B cell (primary cell): Measurements from ENCODE around the gene ANKRD44. TPM values are rescaled to one million over a fixed set of nuclear protein-coding genes. Genes with fewer than 3 reads are reported as not detected.

Experiments
- ATAC-seq: fragments of 200-7000 bp; cut with Tn5 transposase; one replicate; pipeline ENCODE4 v1.10.0; 2021; ENCODE audit warnings: low read depth, mild to moderate bottlenecking, moderate number of reproducible peaks, moderate library complexity
- CTCF ChIA-PET: fragments of 350-600 bp; sonication (Branson Sonifier 250); formaldehyde crosslinking; loops from one replicate; lab custom pipeline; 2021; ENCODE audit warnings: antibody characterized with exemption, inconsistent platforms; lab: Charles Lee
- POLR2A ChIA-PET: fragments of 350-600 bp; sonication (Branson Sonifier 250); formaldehyde crosslinking; loops from one replicate; lab custom pipeline; 2021; ENCODE audit warnings: antibody characterized with exemption; lab: Charles Lee
- DNase-seq: peaks from one replicate; pipeline ENCODE4 v3.0.0; 2013
- H2AFZ ChIP-seq: 2 replicates; pipeline ENCODE4 v1.6.1; 2012; ENCODE audit warnings: mild to moderate bottlenecking, low read depth, low read length; ENCODE audit not compliant: insufficient read depth, poor library complexity, severe bottlenecking
- H3K27ac ChIP-seq, 2 donors: 1 replicate in 1 of 2; 2 replicates in 1 of 2; pipeline ENCODE4 v1.5.1; 2012 to 2013; ENCODE audit warnings: low read length in 2 of 2, mild to moderate bottlenecking in 2 of 2, moderate library complexity in 1 of 2
- H3K27me3 ChIP-seq, 4 experiments: fragments of 200-600 bp in 1 of 4; sonication (generic) in 1 of 4; replicated peaks in 1 of 4; 1 replicate in 2 of 4; 2 replicates in 2 of 4; pipeline versions ENCODE4 v1.6.1 to v1.7.0; 2013 to 2016; ENCODE audit warnings: low read length in 3 of 4, mild to moderate bottlenecking in 2 of 4, mixed read lengths in 1 of 4, moderate library complexity in 1 of 4; ENCODE audit not compliant: insufficient read depth in 4 of 4, control insufficient read depth in 3 of 4; ENCODE audit errors: control extremely low read depth in 1 of 4
- H3K36me3 ChIP-seq, 2 experiments: replicated peaks in 1 of 2; 1 replicate in 1 of 2; 2 replicates in 1 of 2; pipeline versions ENCODE4 v1.6.1 to v1.7.1; 2013; ENCODE audit warnings: low read length in 1 of 2; ENCODE audit not compliant: insufficient read depth in 2 of 2, control insufficient read depth in 1 of 2; ENCODE audit errors: control extremely low read depth in 1 of 2, extremely low read depth in 1 of 2
- H3K4me1 ChIP-seq, 2 donors: fragments of 200-600 bp in 1 of 2; sonication (generic) in 1 of 2; 1 replicate in 1 of 2; 2 replicates in 1 of 2; pipeline versions ENCODE4 v1.5.1 to v1.6.1; 2013 to 2017; ENCODE audit warnings: low read length in 2 of 2; ENCODE audit not compliant: control insufficient read depth in 2 of 2, insufficient read depth in 2 of 2
- H3K4me2 ChIP-seq: replicated peaks from 2 replicates; pipeline ENCODE3; 2012; ENCODE audit warnings: mild to moderate bottlenecking, low read depth, low read length; ENCODE audit not compliant: poor library complexity, severe bottlenecking
- H3K4me3 ChIP-seq, 5 experiments: fragments of 200-600 bp in 1 of 5; sonication (generic) in 1 of 5; 1 replicate in 3 of 5; 2 replicates in 2 of 5; pipeline versions ENCODE4 v1.5.1 to v1.7.0; 2011 to 2016; ENCODE audit warnings: low read length in 4 of 5, mild to moderate bottlenecking in 4 of 5, low read depth in 2 of 5, control low read depth in 1 of 5, moderate library complexity in 1 of 5; ENCODE audit not compliant: insufficient read depth in 1 of 5; ENCODE audit errors: control extremely low read depth in 1 of 5, extremely low read depth in 1 of 5
- H3K79me2 ChIP-seq: fragments of 200-600 bp; sonication (generic); one replicate; pipeline ENCODE4 v1.6.0; 2016; ENCODE audit warnings: low read length; ENCODE audit not compliant: control insufficient read depth, insufficient read depth
- H3K9ac ChIP-seq: fragments of 200-600 bp; sonication (generic); 2 replicates; pipeline ENCODE4 v1.6.1; 2017; ENCODE audit warnings: mild to moderate bottlenecking, low read length, moderate library complexity
- H3K9me3 ChIP-seq, 3 donors: one replicate each; pipeline versions ENCODE4 v1.6.1 to v1.7.1; 2013; ENCODE audit warnings: low read length in 2 of 3; ENCODE audit not compliant: control insufficient read depth in 2 of 3, insufficient read depth in 1 of 3; ENCODE audit errors: control extremely low read depth in 1 of 3
- H4K20me1 ChIP-seq: 2 replicates; pipeline ENCODE4 v1.6.0; 2012; ENCODE audit warnings: mild to moderate bottlenecking, low read length; ENCODE audit not compliant: insufficient read depth, control insufficient read depth, poor library complexity, severe bottlenecking
- H3K27ac Mint-ChIP-seq: one replicate; pipeline ENCODE4 v1.8.0; 2021; ENCODE audit warnings: mixed read lengths
- H3K27me3 Mint-ChIP-seq: one replicate; pipeline ENCODE4 v1.8.0; 2021; ENCODE audit warnings: mixed read lengths
- H3K4me1 Mint-ChIP-seq: one replicate; pipeline ENCODE4 v1.8.0; 2021; ENCODE audit warnings: mixed read lengths
- H3K4me3 Mint-ChIP-seq: one replicate; pipeline ENCODE4 v1.8.0; 2021; ENCODE audit warnings: mixed read lengths
- H3K9me3 Mint-ChIP-seq: one replicate; pipeline ENCODE4 v1.8.0; 2022; ENCODE audit warnings: mixed read lengths; ENCODE audit not compliant: insufficient read depth
- CTCF ChIP-seq: fragments of 200-600 bp; IDR thresholded peaks from one replicate; pipeline ENCODE4 v1.8.0; 2022; ENCODE audit warnings: antibody characterized with exemption, mild to moderate bottlenecking
- EZH2 ChIP-seq: IDR thresholded peaks from 2 replicates; pipeline ENCODE4 v1.6.1; 2012; ENCODE audit warnings: borderline replicate concordance, low read depth, mild to moderate bottlenecking, moderate library complexity, low read length; ENCODE audit not compliant: insufficient read depth, poor library complexity, severe bottlenecking
- WGBS: methylation state at CpG from one replicate; pipeline ENCODE4 v1.1.5; 2013; ENCODE audit warnings: missing lambda C conversion rate; ENCODE audit not compliant: insufficient coverage; 5-methylcytosine and 5-hydroxymethylcytosine counted together
- intact Hi-C: fragments of 100-400 bp; cut with micrococcal nuclease; formaldehyde crosslinking; loops from one replicate; pipeline ENCODE4 v1.10.0; 2022
- polyA plus RNA-seq: library from polyadenylated mRNA; depleted of rRNA; stranded (reverse); fragments of >200 nt; gene quantifications from 2 replicates; pipeline ENCODE4 v1.2.3, GENCODE V29; 2012
- total RNA-seq, 2 donors: library from RNA; stranded (reverse); fragments of 120-200 nt in 1 of 2; gene quantifications; 1 replicate in 1 of 2; 2 replicates in 1 of 2; pipeline versions ENCODE4 v1.2.3 to v1.2.4, GENCODE V29; 2013 to 2022

The ANKRD44 gene
- total and polyA plus RNA-seq, 2 donors (not counting 1 experiment from before 2014, with no cell fraction given) = 92.6 to 457 TPM

GRCh38 chr2:197128126-197128525, 182.5 kb downstream of the ANKRD44 start:
- POLR2A ChIA-PET = interaction anchor here (2.3 kb wide), 1 partner anchor 25 kb away, joined by 8 read pairs; no protein-coding TSS in a partner anchor
- peak overlapping the region; percentile 70 for H3K27ac Mint-ChIP-seq
- H3K4me1 Mint-ChIP-seq = peaks cover 60% of the 10 kb centered on the region
- CTCF ChIA-PET = interaction anchor here (1.1 to 14.3 kb wide), 10 partner anchors 9 to 183 kb away, joined by 3 to 130 read pairs (median 4); no protein-coding TSS in a partner anchor
- no peaks in the 10 kb centered on the region for H3K27me3 Mint-ChIP-seq
- no peak overlapping the region for H3K9ac ChIP-seq
- ATAC-seq (no peak), DNase-seq (no peak)
- no CpG with 5 or more reads among the region's 1 CpG for WGBS
- no peaks in the 10 kb centered on the region for H3K9me3 Mint-ChIP-seq
- peaks cover 6% of the 10 kb centered on the region for H4K20me1 ChIP-seq
- H2AFZ ChIP-seq = no peak overlapping the region
- peak overlapping the region; percentile 16 for H3K4me3 Mint-ChIP-seq
- peaks cover 56% of the 10 kb centered on the region for H3K79me2 ChIP-seq
- peaks cover 0 to 3% (median 0%) of the 10 kb centered on the region in 3 donors for H3K9me3 ChIP-seq
- TF ChIP-seq EZH2 = no peak
- TF ChIP-seq CTCF = no peak
- H3K4me3 ChIP-seq = peak overlapping the region in 1 of 5 experiments; percentile 3
- peaks cover 10 to 45% of the 10 kb centered on the region in 2 experiments for H3K36me3 ChIP-seq
- H3K4me2 ChIP-seq = no peak overlapping the region
- no peaks in the 10 kb centered on the region for H3K27me3 ChIP-seq
- intact Hi-C loops = no loop called here
- H3K27ac ChIP-seq = peak overlapping the region in 1 of 2 donors; percentile 42
- peaks cover 56 to 58% of the 10 kb centered on the region in 2 donors for H3K4me1 ChIP-seq

GRCh38 chr2:197126630-197127352, 183.8 kb downstream of the ANKRD44 start:
- Histone ChIP-seq H3K4me1 (peaks cover 42 to 44% of the 10 kb centered on the region in 2 donors), H3K9ac (no peak overlapping the region), H2AFZ (no peak overlapping the region), H3K9me3 (peaks cover 0 to 3% (median 0%) of the 10 kb centered on the region in 3 donors), H3K27me3 (no peaks in the 10 kb centered on the region), H3K4me3 (no peak overlapping the region), H4K20me1 (peaks cover 6% of the 10 kb centered on the region), H3K4me2 (peak overlapping the region; percentile 7), H3K27ac (peak overlapping the region in 1 of 2 donors; percentile 39), H3K36me3 (peaks cover 16 to 49% of the 10 kb centered on the region in 2 experiments), H3K79me2 (peaks cover 56% of the 10 kb centered on the region)
- ChIA-PET POLR2A (interaction anchor here (2.3 kb wide), 1 partner anchor 26 kb away, joined by 8 read pairs; no protein-coding TSS in a partner anchor), CTCF (interaction anchor here (0.5 to 14.3 kb wide), 15 partner anchors 9 to 243 kb away, joined by 3 to 130 read pairs (median 5); no protein-coding TSS in a partner anchor)
- Mint-ChIP-seq H3K27ac (no peak overlapping the region), H3K9me3 (no peaks in the 10 kb centered on the region), H3K4me1 (peaks cover 56% of the 10 kb centered on the region), H3K4me3 (no peak overlapping the region), H3K27me3 (no peaks in the 10 kb centered on the region)
- ATAC-seq = no peak
- DNase-seq = no peak
- intact Hi-C loops = no loop called here
- TF ChIP-seq CTCF = no peak
- TF ChIP-seq EZH2 = no peak
- 100% methylated on average over 6 of the region's 7 CpGs for WGBS
